Placental pericyte (primary cell): Measurements from ENCODE around the gene TERT. TPM values are rescaled to one million over a fixed set of nuclear protein-coding genes. Genes with fewer than 3 reads are reported as not detected.

Source experiments
- small RNA-seq: library from RNA; depleted of rRNA; stranded (forward); fragments of <200 nt; gene quantifications from one replicate; pipeline ENCODE3, GENCODE V24; 2012; ENCODE audit warnings: low replicate concordance
- total RNA-seq: library from RNA; depleted of rRNA; stranded (reverse); fragments of >200 nt; gene quantifications from 2 replicates; pipeline ENCODE4 v1.2.3, GENCODE V29; 2012

Gene TERT
- not detected in 2 replicates for total RNA-seq

DNA sequence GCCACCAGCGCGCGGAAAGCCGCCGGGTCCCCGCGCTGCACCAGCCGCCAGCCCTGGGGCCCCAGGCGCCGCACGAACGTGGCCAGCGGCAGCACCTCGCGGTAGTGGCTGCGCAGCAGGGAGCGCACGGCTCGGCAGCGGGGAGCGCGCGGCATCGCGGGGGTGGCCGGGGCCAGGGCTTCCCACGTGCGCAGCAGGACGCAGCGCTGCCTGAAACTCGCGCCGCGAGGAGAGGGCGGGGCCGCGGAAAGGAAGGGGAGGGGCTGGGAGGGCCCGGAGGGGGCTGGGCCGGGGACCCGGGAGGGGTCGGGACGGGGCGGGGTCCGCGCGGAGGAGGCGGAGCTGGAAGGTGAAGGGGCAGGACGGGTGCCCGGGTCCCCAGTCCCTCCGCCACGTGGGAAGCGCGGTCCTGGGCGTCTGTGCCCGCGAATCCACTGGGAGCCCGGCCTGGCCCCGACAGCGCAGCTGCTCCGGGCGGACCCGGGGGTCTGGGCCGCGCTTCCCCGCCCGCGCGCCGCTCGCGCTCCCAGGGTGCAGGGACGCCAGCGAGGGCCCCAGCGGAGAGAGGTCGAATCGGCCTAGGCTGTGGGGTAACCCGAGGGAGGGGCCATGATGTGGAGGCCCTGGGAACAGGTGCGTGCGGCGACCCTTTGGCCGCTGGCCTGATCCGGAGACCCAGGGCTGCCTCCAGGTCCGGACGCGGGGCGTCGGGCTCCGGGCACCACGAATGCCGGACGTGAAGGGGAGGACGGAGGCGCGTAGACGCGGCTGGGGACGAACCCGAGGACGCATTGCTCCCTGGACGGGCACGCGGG, at the start of gene TERT:
TSS of gene TERT (minus strand) at position 234 of the 815 bp plus-strand sequence. CDS start at position 155, 79 bp downstream.

DNA sequence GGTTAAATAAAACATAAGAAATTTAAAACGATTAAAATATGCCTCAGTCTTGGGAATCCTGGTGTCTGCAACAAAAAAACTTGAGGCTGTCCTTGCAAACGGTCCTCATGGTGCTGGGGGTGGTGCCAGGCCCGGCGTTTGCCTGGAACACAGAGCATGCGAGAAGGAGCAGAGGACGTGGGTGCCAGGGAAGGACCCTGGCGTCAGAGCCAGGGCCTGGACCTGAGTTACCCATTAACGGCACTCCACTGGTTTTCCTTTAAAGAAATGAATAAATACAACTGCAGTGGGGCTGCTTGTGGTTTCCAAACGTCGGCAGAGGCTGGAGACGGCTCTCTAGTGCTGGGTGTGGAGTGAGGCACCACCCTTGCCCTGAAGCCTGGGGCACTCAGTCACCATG, 69.8 kb downstream of the TERT start, which contains the start of gene SLC6A18:
TSS of gene SLC6A18 (plus strand) at position 301 of the 400 bp plus-strand sequence. CDS start at position 398, 97 bp downstream.

Small RNAs within 50 kb of the gene (small RNA-seq; reads per million reads assigned to genes)
- gene MIR4457, result not detected

Other genes with a start within 250 kb of the TERT start
- 17.0 and 25.6 TPM in 2 replicates for gene SLC12A7, start 183.0 kb downstream of the TERT start, total RNA-seq
- gene SLC6A19, start 93.5 kb downstream of the TERT start, total RNA-seq, result not detected in 2 replicates
- not detected in 2 replicates for gene SLC6A18, start 69.7 kb downstream of the TERT start, total RNA-seq
- gene CLPTM1L, start 50.0 kb upstream of the TERT start, total RNA-seq, result 193 and 301 TPM in 2 replicates
- gene SLC6A3, start 150.4 kb upstream of the TERT start, total RNA-seq, result not detected in 2 replicates
- 20.8 and 49.1 TPM in 2 replicates for gene LPCAT1, start 228.9 kb upstream of the TERT start, total RNA-seq